CD4-positive, alpha-beta T cell treated with Interleukin-6 for 4 hours (primary cell): ENCODE results near the gene PRIMA1.
"Not testable (repeated sequence)": the region's sequence is repeated elsewhere in the genome, so short reads cannot be mapped to it uniquely, and the experiment has no call there.

Source experiments
- DNase-seq: peaks from one replicate; pipeline ENCODE4 v3.0.0-alpha.2; 2020; ENCODE audit warnings: mixed read lengths

Gene PRIMA1, protein sequence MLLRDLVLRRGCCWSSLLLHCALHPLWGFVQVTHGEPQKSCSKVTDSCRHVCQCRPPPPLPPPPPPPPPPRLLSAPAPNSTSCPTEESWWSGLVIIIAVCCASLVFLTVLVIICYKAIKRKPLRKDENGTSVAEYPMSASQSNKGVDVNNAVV

DNA sequence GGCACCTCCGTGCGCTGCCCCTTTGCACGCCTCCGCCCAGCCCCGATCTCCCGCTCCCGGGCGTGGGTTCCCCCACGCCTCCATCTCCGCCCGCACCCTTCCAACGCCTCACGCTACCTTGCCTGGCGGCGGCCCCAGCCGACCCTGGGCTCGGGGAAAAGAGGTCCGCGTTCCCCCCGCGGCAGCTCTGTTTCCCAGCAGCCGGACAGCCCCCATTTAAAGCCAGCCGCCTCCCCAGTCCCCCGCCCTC lies at the start of gene PRIMA1:
Gene PRIMA1 (minus strand): TSS at position 193 of the 250 bp plus-strand sequence. CDS start 767 bp downstream, outside the sequence.
- DNase-seq = no peak

DNA sequence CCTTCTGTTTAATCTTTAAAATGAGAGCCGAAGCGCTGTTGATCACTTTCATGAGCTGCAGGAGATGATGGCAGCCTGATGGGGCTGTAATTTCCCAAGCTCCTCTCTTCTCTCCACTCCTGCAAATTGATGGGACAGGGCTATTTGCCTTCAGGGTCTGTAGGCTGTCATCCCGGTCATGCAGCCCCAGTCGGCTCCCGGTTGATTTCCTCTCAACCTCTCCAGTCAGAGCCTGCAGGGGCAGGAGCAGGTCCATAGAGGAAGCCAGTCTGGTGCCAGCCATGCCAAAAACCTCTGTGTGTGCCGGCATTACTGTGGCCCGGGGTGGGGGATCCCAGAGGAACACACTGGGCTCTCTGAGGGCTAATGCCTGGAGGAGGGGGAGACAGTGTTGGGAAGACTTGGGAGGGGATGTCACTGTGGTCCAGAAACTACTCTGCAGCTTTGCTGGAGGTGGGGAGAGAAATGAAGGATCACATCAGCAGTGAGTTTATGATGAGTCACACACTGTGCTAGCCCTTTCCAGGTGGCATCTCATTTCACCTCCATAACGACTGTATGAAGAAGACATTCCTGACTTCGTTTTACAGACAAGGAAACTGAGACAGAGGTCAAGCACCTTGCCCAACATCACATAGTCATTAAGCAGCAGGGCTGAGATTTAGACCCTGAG lies 46.5 kb upstream of the PRIMA1 start:
- no peak for DNase-seq

DNA sequence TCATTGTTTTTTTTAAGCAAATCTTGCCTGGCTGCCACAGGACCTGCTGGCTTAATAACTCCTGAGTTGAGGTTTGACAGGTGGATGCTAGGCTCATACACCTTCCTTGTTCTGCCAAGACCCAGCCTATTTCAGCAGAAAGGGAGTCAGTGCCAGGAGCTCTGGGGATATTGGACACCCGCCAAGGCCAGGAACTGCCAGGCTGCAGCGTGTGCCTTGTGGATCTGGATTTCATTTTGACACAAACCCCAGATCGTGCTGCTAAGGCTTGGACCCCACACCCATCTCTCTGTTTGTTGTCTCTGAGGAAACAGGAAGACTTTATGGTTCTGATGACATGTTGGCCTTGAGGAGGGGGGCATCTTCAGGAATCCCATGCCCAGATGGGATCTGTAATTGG lies 44.4 kb upstream of the PRIMA1 start:
- no peak for DNase-seq

DNA sequence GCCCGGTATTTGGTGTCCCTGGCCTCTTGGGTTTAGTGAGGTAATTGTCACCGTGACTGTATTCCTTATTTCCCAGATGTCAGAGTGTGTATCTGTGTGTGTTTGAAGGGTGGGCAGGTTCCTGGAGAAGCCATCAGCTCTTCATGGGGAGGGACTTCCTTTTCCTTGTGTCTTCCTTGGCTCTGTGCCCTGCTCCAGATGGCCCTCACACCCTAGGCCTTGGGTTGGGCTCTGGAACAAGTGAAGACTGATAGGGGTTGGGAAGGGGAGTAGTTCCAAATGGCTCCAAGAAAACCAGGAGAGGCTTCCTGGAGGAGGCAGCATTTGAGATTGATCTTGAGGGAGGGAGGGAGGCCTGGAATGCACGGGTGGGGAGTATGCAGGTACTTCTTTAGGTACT lies 43.8 kb upstream of the PRIMA1 start:
- no peak for DNase-seq

DNA sequence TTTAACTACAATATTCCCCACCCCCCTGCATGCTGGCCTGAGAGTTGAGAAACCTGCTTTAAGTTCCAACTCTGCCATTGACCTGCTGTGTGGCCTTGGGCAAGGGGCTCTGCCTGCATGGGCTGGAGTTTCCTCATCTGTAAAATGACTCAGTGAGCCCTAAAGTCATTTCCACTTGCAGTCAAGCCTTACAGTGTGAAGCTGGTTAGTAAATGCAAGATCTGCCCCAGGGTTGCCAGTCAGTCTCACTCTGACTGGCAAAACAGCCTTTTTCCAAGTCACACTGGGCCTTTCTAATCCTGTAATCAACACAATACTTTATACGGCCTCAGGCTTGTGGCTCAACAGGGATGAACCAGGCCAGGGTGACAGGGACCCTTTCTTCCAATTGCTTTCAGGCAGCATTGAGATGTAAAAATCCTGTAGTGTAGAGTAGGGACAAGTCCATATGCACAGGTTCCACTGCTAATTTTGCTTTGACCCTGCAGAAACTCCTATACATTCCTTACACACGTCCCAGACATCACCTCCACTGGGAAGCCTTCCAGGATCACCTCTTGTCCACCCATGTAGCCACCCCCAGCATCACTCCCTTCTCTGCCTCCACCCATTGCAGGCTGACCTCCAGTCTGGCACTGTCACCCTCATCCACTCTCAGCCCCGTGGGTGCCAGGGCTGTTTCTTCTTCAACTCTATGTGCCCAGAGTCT lies 42.6 kb upstream of the PRIMA1 start:
- no peak for DNase-seq

DNA sequence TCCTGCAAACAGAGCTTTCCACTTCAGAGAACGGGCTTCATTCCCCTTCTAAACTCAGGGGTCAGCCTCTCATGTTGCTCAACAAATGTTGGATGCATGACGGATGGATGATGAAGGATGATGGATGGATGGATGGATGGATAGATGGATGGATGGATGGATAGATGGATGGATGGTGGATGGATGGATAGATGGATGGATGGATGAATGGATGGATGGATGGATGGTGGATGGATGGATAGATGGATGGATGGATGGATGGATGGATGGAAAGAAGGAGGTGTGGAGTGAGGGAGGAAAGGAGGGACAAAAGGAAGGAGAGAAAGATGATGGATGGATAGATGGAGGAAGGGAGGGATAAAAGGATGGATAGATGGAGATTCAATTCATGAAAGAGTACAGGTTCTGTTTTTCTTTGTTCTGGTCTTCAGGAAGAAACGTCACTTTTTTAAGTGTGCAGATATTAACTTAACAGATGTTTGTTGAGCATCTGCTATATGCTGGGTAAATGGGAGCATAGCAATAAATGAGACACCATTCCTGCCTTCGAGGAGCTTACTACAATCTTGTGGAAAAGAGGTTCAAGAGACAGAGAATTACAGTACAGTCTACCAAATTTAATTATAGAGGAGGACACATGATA lies 41.7 kb upstream of the PRIMA1 start:
- DNase-seq = no peak

DNA sequence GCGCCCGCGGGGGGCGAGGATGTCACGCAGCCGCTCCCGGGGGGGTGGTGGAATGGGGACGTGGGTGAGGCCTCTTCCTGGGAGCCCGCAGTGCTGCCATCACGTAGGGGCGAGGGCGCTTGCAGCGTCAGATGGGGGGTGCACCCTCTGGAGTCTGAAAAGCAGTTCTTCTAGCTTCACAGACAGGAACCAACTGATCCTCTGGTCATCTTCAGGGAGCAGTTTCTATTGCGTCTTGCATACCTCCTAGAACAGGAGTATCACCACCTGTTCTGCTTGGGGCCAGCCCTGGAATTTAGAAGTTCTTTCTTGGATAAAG lies 36.9 kb upstream of the PRIMA1 start:
- DNase-seq = no peak

DNA sequence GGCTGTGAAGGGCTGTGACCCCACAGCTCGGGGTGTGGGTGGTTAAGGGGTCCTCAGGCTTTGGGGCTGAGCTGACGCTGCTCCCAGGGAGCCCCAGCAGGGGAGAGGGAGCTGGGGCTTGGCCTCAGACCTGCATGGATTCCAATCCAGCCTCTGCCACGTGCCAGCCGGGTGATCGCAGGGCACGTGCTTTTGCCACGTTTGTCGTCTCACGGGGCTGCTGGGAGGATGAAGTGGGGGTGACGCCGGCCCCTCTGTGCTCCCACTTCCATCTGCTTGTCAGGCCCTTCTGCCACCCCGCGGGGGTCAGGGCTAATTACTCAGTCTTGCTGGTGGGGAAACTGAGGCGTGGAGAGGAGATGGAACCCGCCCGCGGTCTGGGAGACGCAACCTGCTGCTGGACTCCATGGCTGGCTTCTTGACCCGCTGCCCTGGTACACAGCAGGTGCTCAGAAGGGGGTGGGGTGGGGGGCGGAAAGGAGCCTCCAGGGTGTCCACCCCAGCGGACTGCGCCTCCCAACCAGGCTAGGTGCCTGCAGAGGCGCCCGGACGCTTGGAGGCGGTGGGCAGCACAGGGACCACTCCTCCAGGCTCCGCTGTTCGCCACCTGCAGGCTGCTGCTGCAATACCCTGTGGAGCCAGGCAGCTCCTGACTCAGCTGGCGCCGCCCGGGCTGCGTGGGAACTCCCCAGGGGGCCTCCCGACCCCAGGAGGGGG lies 36.4 kb upstream of the PRIMA1 start:
- DNase-seq = no peak

DNA sequence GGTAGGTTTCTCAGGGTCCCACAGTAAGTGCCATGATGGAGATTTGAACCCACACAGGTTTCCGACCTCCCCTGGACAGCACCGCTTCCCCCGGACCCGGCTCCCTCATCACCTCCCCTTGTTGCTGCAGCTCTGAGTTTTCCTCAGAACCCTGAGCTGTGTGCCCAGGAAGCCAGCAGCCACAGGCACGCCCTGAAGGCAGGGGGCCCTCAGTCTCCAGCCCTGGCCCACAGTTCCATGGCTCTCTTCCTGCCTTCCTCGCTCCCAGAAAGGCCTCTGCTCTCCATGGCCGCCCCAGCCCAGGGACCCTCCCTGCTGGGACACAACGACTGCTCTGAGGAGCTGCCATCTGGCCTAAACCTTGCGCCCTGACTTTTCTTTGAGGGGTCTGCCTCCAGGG lies 35.8 kb upstream of the PRIMA1 start:
- no peak for DNase-seq

DNA sequence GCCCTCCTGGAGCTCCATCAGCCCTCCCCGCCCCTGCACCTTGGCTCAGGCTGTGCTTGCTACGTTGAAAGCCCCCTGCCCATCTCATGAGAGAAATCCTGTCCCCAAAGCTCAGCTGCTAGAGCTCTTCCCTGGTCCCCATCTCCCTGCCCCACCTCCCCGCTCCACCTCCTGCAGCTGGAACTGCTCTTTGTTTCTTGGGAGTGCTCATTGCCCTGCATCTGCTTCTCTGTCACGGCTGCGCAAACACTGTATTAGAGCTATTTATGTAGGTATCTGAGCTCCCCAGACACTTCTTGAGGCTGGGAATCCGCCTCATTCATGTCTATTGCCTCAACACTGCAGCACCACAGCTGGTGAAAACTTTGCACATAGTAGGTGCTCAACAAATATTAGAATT lies 32.8 kb upstream of the PRIMA1 start:
- DNase-seq = no peak

DNA sequence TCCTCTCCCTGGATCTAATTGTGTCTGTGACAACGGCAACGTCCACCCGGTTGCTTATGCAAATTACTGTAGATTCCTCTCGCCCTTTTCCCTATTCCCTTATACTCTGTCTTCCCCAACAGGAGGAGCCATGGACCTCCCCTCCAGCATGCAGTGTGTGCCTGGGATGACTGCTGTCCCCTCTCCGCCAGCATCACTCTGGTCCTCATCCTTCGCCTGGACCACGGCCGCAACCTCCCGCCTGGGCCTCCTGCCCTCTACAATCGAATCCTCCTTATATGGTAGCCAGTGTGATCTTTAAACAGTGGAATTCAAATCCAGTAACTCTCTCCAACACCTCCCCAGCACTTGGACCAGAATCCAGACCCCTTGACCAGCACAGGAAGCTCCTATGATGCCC lies 30.6 kb upstream of the PRIMA1 start:
- DNase-seq = no peak

DNA sequence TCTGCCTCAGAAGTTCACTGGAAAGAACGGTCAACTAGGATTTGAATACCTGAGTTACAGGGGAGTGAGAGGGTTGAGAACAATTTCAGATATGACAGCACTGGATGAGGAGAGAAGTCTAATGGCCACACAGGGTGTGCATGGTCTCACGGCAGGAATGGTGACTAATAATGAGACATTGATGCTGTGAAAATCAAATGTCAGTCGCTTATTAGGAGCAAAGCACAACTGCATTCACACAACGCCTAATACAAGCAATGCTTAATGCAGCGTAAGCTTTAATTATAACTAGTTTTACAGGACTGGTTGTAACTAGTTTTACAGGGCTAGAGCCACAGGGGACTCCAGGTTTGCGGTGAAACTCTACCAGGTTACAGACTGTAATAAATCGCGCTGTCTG lies 23.4 kb upstream of the PRIMA1 start:
- no peak for DNase-seq

DNA sequence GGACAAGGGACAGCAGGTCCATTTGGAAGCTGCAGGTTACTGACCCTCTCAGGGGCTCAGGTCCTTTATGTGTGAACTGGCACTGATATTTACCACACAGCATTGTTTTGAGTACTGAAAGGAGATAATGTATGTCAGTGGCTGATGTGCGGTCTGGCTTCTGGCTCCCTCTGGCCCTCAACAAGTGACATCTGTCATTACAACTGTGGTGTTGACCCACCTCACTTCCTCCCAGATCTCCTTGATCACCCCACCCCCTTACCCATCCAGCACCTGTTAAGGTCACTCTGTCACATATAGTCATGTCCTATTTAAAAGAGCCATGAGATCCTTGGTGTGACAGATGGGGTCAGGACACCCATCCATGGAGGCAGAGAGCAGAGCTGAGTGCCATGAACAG lies 22.7 kb upstream of the PRIMA1 start:
- no peak for DNase-seq

DNA sequence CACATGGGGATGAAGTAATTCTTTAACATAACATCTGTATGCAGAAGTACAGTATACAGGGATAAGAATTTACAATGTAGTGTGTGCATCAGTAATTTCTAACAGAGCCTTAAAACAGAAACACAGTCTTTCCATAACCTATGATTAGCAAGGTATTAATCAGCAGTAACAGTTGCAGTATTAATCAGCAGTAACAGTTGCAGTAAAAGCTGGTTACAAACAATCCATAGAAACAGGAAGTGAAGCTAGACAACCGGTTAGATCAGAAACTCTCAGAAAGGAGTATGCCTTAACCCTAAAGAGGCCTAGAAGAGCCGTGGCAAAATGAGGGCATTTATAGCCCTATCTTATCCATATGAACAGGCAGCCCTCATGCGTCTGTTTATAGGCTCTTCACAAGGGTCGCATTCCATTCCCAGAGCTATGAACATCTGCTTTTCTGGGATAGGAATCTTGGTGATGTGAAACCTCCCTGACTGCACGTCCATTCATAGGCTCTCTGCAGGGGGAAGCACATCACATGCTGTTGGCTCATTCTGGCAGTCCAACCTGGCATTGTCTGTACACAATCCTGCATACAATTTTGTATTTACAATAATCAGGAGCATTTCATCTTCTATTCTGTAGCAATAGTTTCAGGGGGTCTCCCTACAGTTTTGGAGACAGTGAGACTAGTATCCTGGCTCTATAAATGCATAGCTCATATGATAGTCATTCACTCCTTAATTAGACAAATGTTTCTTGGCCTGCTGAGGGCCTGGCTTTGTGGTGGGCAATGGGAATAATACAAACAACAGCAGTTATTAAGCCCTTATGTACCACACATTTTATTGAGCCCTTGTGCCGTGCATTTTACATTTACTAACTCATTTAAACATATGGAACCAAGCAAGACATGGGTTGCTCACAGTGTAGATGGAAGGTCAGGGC lies 21.5 kb upstream of the PRIMA1 start:
- DNase-seq = not testable (repeated sequence)

DNA sequence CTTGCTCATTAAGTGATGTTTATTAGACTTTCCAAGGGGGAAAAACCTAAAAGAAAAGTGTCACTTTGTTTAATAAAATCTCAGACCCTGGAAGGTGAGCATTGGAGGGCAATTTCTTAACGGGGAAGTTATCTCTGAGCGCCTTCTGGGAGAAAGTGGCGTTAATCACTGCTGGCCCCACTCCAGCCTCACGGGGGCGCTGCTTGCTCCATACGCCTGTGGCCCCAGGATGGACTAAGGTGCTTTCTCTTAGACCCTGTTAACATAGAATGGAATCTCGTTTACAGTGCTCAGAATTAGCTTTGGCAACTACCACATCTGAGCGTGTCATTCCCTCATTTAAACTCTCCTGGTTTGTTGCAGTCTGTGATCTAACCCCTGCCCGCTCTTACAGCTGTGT lies 16.4 kb upstream of the PRIMA1 start:
- DNase-seq = no peak

DNA sequence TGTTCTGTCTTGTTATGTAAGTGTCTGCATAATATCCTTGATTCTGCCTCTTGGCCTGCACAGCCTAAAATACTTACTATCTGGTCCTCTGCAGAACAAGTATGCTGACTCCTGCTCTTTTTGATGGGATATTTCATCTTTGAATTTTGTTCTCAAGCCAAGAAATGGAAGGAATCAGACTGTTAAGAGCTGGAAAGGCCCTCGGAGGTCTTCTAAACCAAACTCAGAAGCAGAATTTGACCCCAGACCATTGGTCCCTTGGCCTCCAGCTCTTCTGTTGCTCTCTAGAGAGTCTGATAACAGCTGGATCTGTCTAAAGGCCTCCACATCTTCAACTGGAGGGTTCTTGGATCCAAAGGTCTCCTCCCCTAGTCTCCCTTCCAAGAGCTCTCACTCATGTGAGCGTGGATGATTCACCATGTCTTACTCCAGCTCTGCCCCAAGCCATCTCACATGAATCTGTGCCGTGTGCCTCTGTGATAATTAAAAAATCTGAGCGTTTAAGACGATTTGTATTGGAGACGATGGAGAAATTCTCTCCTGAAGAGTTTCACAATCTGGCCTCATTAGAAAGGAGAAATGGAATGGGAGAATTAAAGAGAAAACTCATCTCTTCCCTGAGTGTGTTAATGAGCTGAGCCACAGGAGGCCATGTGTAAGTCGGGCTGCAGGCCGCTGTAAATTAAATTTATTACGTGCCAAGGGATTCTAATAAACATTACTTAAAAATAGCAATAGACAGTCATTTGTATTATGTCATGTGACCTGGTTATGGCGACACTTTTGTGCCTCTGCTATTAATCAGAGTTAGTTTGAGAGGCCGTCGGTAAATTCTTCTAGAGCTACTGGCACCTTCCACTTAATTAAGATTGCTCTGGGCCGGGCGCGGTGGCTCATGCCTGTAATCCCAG lies 15.4 kb upstream of the PRIMA1 start:
- DNase-seq = no peak

DNA sequence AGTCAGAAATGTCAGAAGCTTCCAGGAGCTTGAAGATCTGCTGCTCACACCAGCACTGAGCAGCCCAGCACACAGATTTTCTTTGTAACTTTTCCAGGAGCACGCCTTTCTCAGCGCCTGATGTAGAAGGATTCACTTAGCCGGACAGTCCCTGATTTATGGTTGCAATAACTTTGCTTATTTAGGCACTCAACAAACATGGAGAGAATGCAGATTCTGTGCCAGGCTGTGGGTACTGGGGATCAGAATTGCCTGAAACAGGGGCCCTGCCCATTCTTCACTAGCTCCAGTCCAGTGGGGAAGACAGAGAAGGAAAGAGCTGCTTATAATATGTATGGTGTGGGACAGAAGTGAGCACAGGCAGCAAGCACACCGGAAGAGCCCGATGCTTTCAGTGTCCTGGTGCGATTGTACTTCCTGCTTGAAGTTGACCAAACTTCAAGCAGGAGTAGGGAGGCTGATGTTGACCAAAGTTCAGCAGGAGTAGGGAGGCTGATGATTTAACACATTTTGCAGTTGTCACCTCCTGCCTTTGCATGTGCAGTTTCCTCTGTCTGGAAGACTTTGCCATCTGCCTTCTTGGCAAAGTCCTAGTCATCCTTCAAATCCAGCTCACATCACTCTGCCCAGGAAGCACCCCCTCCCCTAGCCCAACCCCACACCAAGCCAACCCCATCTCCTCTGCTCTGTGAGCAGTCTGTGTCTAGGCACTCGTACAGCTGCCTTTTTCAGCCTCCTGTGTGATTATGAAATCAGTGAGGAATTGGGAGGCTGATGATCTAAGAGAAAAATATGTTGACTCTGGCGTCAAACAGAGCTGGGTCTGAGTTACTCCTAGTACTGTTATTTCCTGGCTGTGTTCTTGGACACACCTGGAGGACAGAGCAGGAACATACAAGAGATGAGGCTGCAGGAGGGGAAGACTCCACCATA lies 12.0 kb upstream of the PRIMA1 start:
- DNase-seq = no peak

DNA sequence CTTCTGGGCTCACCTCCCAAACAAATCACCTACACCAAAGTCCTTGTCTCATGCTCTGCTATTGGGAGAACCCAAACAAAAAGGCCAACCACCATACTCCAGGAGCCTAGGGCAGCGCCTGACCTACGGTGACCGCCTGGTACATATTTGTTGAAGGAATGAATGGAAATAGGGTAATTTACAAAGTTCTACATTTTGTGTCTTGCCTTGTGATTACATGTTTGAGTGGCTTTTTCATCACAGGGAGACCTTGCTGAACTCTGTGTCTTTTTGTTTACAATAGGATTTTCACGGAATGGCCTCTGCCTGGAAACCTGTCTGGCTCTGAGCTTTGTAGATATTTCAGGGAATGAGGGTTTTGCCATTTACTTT lies 11.3 kb upstream of the PRIMA1 start:
- no peak for DNase-seq

DNA sequence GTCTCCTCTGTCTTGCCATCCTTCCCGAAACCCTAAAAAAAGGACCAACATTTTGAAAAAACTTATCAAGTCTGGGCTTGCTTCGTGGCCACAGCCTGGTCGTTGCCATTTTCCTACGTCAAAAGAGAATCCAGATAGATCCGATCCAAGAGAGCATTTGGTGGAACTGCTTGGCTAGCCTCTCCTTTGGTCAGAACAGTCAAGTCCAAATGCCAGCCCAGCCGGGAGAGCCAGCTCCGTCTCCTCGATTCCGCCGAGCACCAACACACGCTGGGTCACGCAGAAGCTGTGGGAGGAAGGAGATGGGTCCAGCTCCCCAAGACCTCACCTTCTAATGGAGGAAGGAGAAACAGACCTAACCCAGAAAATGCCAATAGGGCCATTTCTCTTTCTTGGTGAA lies 9.3 kb upstream of the PRIMA1 start:
- no peak for DNase-seq

DNA sequence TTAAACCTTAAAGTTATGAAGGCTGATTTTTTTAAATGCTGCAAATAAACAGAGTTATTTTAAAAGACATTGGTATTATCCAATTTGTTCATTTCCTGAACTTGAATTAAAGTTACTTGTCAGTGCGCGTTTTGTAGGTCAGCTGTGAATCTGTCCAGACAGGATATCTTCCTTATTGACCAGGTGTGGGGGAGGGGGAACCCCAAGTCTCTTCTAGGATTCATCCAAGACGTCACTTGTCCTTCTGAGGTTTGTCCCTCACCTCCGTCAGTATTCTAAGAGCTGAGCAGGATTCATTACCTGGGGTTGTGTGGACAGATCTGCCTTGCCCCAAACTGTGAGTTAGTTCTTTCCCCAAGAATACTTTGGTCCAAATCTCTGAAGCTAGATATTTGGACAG lies 8.8 kb upstream of the PRIMA1 start:
- DNase-seq = no peak
